GM19328 (cell line): ENCODE results near the gene FOXA2.

ENCODE experiments used
- ATAC-seq: cut with Tn5 transposase; IDR thresholded peaks from one replicate; pipeline ENCODE4 v1.9.1; 2021; ENCODE audit warnings: mild to moderate bottlenecking, moderate library complexity; ENCODE audit not compliant: unreplicated experiment

The FOXA2 gene

DNA sequence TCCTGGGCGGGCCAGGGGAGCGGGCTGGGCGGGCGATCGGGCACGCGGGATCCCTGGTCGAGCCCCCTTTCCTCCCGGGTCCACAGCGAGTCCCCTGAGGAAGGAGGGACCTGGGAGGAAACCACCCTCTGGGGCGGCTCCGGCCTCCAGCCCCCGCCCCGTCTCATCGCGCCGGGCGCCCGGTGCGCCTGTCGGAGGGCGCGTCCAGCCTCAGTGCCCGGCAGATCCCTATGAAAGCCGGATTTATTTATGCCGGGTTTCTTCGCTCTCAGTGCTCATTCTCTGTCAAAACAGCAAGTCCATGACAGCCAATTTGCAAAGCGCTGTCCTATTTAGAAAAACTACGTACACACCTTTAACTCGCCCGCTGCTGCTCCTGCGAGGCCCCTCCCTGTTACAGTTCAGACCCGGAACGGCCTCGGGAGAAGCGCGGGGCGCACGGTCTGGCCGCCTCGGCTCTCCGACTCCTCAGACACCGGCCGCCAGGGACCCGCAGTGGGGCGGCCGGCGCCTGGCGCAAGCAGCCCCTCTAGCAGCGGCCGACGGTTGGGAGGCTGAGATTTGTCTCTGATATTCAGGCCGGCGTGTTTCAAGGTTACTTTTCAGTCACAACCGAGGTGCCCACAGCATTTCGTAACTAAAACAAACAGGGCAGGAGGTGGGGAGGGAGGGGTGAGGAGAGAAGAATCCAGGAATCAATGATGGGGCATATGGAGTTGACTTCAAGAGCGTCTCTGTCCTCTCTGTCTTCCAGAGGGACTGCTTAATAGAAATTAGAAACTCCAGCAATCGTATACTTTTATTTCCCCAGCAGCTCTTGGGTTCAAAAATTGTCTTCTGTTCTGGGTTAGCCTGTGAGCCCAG, 782 bp upstream of the FOXA2 start:
- no peak for ATAC-seq

GRCh38 chr20:22583773-22584521, 425 bp downstream of the FOXA2 start:
- ATAC-seq = no peak

- ATAC-seq = no peak
These were observed 1.2 kb downstream of the FOXA2 start for GRCh38 chr20:22582964-22583772.

- ATAC-seq = no peak
These were observed 1.9 kb downstream of the FOXA2 start for GRCh38 chr20:22582386-22582963.

DNA sequence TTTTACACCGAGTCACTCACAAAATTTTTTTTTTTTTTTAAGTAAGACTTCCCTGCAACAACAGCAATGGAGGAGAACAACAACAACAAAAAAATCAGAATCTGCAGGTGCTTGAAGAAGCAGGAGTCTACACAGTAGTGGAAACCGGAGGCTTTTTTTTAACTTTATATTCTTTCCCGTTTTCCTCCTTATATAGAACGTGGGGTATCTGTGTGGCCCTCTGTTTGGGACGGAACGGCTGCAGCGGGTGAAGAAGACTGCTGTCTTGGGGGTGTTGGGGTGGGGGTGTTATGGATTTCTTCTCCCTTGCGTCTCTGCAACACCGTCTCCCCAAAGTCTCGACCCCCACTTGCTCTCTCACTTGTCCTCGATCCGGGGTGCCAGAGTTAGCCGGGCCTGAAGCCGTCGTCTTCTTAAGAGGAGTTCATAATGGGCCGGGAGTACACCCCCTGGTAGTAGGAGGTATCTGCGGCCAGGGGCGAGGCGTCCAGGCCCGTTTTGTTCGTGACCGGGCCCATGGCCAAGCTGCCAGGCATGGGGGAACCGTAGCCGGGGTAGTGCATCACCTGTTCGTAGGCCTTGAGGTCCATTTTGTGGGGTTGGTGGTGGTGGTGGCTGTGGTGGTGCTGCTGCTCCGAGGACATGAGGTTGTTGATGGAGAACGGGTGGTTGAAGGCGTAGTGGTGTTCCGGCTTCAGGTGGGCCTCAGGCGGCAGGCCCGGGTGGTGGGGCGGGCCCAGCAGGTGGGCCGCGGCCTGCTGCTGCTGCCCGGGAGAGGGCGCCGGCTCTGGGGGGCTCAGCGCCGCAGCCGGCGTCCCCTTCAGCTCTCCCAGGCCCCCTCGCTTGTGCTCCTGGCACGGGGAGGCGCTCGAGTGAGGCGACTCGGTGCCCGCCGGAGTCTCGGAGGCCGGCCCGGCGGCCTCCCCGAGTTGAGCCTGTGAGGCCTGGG, 2.7 kb downstream of the FOXA2 start:
- no peak for ATAC-seq

DNA sequence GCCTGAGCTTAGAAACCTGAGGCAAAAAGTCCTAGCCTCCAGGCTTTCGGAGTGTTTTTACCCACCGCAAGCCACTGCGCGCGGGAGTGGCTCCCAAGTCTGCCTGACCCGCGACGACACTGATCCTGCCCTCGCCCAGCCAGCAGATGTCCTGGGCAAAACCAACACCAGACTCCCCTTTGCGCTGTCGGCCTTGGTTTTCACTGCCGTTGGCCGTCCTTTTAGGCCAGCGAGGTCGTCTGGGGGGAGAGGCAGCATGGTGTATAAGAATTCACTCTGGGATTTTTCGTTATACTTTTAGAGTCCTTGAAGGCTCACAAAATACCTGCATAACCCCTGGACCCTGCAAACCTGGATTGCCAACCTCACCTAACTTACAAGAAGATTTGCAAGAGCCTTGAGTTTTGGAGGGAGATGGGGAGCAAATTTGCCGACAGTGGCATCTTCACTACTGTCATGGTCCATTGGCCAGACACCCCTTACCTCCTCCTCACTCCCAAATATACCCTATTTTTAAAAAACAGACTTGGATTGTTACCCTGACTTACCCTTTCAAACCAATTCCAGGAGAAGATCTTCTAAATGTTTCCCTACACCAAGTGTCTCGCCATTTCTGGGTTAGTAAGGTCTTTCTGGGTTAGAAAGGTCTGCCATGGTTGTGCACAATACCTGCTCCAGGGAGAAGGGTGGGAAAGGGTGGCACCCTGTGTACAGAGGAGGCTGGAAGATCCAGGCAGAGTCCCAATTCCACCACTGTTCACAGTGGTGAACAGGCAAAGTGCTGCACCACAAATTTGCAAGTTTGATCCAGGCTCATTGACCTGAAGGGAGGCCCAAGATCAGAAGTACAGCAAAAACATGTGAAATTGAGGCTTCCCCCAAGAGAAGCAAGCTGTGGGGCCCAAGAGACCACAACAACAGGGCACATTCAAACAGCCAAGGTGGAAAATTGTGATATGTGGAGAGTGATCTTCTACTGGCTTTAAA, 4.4 kb downstream of the FOXA2 start:
- no peak for ATAC-seq

DNA sequence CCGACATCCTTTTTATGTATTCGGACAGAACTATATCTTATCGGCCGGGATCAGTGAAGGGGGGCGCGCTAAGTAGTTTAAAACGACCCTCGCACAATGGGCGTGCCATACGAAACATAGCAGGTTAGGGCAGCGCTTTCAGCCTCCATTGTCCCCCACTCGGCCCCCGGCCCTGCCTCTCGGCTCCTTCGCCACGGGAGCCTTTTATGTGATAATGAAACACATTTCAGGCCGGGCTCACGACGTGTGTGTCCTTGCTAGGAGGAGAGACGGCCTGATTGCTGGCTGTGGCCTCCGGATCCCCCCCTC, 5.3 kb downstream of the FOXA2 start:
- no peak for ATAC-seq

- no peak for ATAC-seq
These were observed 5.9 kb downstream of the FOXA2 start for GRCh38 chr20:22578221-22579118.

- no peak for ATAC-seq
These were observed 6.7 kb downstream of the FOXA2 start for GRCh38 chr20:22577515-22578220.

- no peak for ATAC-seq
These were observed 7.4 kb downstream of the FOXA2 start for GRCh38 chr20:22576733-22577514.

DNA sequence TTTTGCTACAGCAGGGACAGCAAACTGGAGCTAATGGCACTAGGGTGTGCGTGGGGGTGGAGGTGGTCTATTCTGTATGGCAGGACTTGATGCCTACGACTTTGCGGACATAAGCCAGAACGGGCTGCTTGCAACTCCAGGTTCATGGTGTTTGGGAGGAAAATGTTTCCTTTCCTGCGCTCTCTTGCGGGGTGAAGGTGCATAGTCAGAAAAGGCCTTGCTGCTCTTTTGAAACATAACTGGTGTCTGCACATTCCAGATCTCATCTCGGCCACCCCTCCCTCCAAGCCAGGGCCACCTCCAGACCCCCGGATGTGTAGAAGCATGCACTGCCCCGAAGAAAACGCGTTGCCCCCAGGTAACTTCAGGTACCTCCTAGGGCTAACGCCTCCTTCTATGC, 8.1 kb downstream of the FOXA2 start:
- no peak for ATAC-seq

DNA sequence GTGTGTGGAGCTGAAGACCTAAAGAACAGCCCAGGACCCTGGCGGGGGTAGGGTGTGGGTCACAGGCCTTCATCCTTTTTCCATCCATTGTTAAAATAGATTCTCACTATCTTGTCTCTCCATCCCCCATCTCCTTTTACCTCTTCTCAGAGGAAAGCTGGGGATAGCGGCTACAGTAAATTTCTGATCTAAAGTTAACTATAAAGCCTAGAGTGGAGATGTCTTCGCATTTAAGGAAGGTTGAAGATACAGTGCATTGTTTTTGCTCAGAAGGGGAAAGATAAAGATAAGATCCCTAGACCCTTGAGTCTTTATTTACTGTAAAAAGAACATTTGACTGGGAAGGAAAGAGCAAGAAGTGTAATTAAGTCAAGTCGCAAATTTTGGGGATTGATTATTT, 8.6 kb downstream of the FOXA2 start:
- ATAC-seq = no peak

GRCh38 chr20:22575087-22575721, 9.2 kb downstream of the FOXA2 start:
- ATAC-seq = no peak

DNA sequence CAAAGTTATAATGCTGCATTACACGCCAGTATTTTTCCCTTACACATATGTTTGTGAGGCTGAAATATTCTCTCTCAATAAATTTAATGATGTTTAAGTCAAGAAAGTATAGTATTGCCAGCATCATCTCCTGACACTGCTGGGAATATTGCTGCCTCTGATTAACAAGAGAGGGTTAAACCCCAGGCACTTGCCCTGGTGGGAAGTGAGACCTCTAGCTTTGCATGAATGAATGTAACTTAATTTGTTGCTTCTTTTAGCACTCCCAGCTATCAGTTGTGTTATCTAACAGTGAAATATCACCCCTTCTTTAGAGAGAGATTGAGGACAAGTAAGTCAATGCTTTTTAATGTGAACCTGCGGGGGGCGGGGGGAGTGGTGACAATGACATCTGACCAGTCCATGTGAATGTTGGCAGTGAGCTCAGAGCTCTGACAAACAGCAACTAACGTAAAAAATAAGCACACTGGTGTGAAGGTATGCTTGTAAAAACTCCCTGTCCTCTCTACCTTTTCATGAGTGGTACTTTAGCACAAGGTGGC, 9.8 kb downstream of the FOXA2 start:
- ATAC-seq = no peak

GRCh38 chr20:22572491-22572890, 11.9 kb downstream of the FOXA2 start:
- ATAC-seq = no peak

DNA sequence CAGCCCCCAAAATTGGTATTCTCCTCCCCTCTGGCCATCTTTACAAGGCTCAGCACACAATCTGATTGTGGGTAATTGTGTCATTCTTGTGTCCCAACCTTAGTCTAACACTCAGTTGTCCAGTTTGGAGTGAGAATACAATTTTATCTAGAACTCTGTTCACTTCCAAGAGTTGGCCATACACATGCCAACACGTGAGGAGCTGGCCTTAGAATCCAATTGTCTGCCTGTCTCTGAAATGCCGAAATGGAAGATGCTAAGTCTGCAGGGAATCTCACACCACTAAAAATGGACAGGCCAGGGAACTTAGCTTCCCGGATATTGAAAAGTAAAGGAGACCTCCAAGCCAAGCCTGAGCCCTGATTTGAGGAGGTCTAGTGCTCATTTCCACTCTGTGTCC, 12.3 kb downstream of the FOXA2 start:
- no peak for ATAC-seq
